ENCODE results near the gene PGK1. TPM values are rescaled to one million over a fixed set of nuclear protein-coding genes. Genes with fewer than 3 reads are reported as not detected.
"Not testable (repeated sequence)": the region's sequence is repeated elsewhere in the genome, so short reads cannot be mapped to it uniquely, and the experiment has no call there.

The PGK1 gene
- total RNA-seq, 1 donor from 2014 or later: 191 TPM

- no peak for DNase-seq (ENCODE audit: low read depth in 2 of 2)
These were observed 7.3 kb downstream of the PGK1 start for GRCh38 chrX:78111140-78111931.

GRCh38 chrX:78116365-78116764, 12.3 kb downstream of the PGK1 start:
- no peak for DNase-seq (ENCODE audit: low read depth in 2 of 2)

GRCh38 chrX:78116766-78117165, 12.7 kb downstream of the PGK1 start:
- DNase-seq (ENCODE audit: low read depth in 2 of 2): no peak

GRCh38 chrX:78118628-78119027, 14.6 kb downstream of the PGK1 start:
- no peak for DNase-seq (ENCODE audit: low read depth in 2 of 2)

- DNase-seq (ENCODE audit: low read depth in 2 of 2): no peak
These were observed 15.6 kb downstream of the PGK1 start for GRCh38 chrX:78119521-78120227.

GRCh38 chrX:78123190-78123589, 19.1 kb downstream of the PGK1 start:
- DNase-seq (ENCODE audit: low read depth in 2 of 2): peak in 1 of 2 donors; percentile 39

GRCh38 chrX:78124307-78124706, 20.3 kb downstream of the PGK1 start:
- no peak for DNase-seq (ENCODE audit: low read depth in 2 of 2)

- DNase-seq (ENCODE audit: low read depth in 2 of 2): no peak
These were observed 21.1 kb downstream of the PGK1 start for GRCh38 chrX:78125148-78125547.

- not testable (repeated sequence) for DNase-seq (ENCODE audit: low read depth in 2 of 2)
These were observed 21.7 kb downstream of the PGK1 start for GRCh38 chrX:78125781-78126180.

GRCh38 chrX:78129714-78130113, 25.7 kb downstream of the PGK1 start:
- DNase-seq (ENCODE audit: low read depth in 2 of 2): no peak

- DNase-seq (ENCODE audit: low read depth in 2 of 2): no peak
These were observed 26.3 kb downstream of the PGK1 start for GRCh38 chrX:78130396-78130795.

GRCh38 chrX:78131117-78131516, 27.1 kb downstream of the PGK1 start:
- no peak for DNase-seq (ENCODE audit: low read depth in 2 of 2)

- no peak for DNase-seq (ENCODE audit: low read depth in 2 of 2)
These were observed 29.4 kb downstream of the PGK1 start for GRCh38 chrX:78133238-78133960.

- peak; percentile 54 to 79 for DNase-seq (ENCODE audit: low read depth in 2 of 2)
These were observed 35.4 kb downstream of the PGK1 start, which contains the start of gene TAF9B for GRCh38 chrX:78139160-78140123. Gene TAF9B (minus strand): TSS chrX:78139650. CDS start chrX:78139611, 39 bp downstream.

GRCh38 chrX:78140206-78140605, 36.2 kb downstream of the PGK1 start:
- DNase-seq (ENCODE audit: low read depth in 2 of 2): no peak

- not testable (repeated sequence) for DNase-seq (ENCODE audit: low read depth in 2 of 2)
These were observed 43.0 kb downstream of the PGK1 start for GRCh38 chrX:78147002-78147540.

- DNase-seq (ENCODE audit: low read depth in 2 of 2): not testable (repeated sequence)
These were observed 53.3 kb downstream of the PGK1 start for GRCh38 chrX:78157373-78157772.

- not testable (repeated sequence) for DNase-seq (ENCODE audit: low read depth in 2 of 2)
These were observed 53.8 kb downstream of the PGK1 start for GRCh38 chrX:78157846-78158245.

- DNase-seq (ENCODE audit: low read depth in 2 of 2): not testable (repeated sequence)
These were observed 56.7 kb downstream of the PGK1 start for GRCh38 chrX:78160711-78161110.

GRCh38 chrX:78163175-78163574, 59.1 kb downstream of the PGK1 start:
- not testable (repeated sequence) for DNase-seq (ENCODE audit: low read depth in 2 of 2)

GRCh38 chrX:78165425-78165824, 61.4 kb downstream of the PGK1 start:
- no peak for DNase-seq (ENCODE audit: low read depth in 2 of 2)

All from dermis microvascular lymphatic vessel endothelial cell (primary cell).